ENCODE data around the gene FREM1. TPM values are rescaled to one million over a fixed set of nuclear protein-coding genes. Genes with fewer than 3 reads are reported as not detected.

Gene FREM1
- total and polyA plus RNA-seq, 2 donors (not counting 1 experiment from before 2014, with no cell fraction given): not detected

DNA sequence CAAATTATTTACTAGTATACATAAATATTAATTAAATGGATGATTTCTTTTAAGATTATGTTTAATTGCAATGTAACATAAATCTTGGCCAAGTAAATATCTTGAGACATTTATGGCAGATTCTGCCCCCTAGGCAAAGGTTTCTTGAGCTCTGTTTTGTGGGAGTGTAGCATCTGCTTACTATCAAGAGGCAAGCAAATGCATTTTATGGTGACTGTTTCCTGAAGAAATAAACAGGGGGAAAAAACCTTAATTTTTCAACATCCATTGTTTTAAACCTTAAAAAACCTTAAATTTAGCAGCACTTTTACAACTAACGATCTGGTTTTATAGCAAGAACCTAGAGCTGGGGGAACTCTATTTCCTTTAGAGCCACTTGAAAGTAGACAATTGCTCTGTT is 25.7 kb upstream of the FREM1 start:
- Mint-ChIP-seq H3K4me3 (no peak overlapping the region), H3K27me3 (no peaks in the 10 kb centered on the region), H3K9me3 (ENCODE audit: insufficient read depth) (no peaks in the 10 kb centered on the region), H3K4me1 (no peaks in the 10 kb centered on the region), H3K27ac (no peak overlapping the region)
- TF ChIP-seq, protein P1, sequence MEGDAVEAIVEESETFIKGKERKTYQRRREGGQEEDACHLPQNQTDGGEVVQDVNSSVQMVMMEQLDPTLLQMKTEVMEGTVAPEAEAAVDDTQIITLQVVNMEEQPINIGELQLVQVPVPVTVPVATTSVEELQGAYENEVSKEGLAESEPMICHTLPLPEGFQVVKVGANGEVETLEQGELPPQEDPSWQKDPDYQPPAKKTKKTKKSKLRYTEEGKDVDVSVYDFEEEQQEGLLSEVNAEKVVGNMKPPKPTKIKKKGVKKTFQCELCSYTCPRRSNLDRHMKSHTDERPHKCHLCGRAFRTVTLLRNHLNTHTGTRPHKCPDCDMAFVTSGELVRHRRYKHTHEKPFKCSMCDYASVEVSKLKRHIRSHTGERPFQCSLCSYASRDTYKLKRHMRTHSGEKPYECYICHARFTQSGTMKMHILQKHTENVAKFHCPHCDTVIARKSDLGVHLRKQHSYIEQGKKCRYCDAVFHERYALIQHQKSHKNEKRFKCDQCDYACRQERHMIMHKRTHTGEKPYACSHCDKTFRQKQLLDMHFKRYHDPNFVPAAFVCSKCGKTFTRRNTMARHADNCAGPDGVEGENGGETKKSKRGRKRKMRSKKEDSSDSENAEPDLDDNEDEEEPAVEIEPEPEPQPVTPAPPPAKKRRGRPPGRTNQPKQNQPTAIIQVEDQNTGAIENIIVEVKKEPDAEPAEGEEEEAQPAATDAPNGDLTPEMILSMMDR (IDR thresholded peaks at IDR 0.05): no peak
- no peak for TF ChIP-seq EZH2 (IDR thresholded peaks at IDR 0.05; ENCODE audit: borderline replicate concordance, insufficient read depth, low read depth, low read length, poor library complexity, severe bottlenecking)
- no peak overlapping the region for H3K27ac ChIP-seq (ENCODE audit: low read length in 2 of 2)
- no peak overlapping the region for H3K4me2 ChIP-seq (replicated peaks; ENCODE audit: low read depth, low read length, poor library complexity, severe bottlenecking)
- CTCF ChIA-PET: no interaction called here
- DNase-seq: no peak
- H3K4me1 ChIP-seq (ENCODE audit: control insufficient read depth in 2 of 2, insufficient read depth in 2 of 2, low read length in 2 of 2): no peaks in the 10 kb centered on the region
- no peaks in the 10 kb centered on the region for H4K20me1 ChIP-seq (ENCODE audit: control insufficient read depth, insufficient read depth, low read length, poor library complexity, severe bottlenecking)
- intact Hi-C loops (cut with micrococcal nuclease): no loop called here
- no peak overlapping the region for H3K9ac ChIP-seq (ENCODE audit: low read length)
- H3K9me3 ChIP-seq (ENCODE audit: control extremely low read depth in 1 of 3, control insufficient read depth in 2 of 3, insufficient read depth in 1 of 3, low read length in 2 of 3): no peaks in the 10 kb centered on the region
- WGBS (ENCODE audit: insufficient coverage): no CpG with 5 or more reads among the region's 1 CpG
- no peak overlapping the region for H2AFZ ChIP-seq (ENCODE audit: insufficient read depth, low read depth, low read length, poor library complexity, severe bottlenecking)
- no peaks in the 10 kb centered on the region for H3K79me2 ChIP-seq (ENCODE audit: control insufficient read depth, insufficient read depth, low read length)
- POLR2A ChIA-PET: no interaction called here
- no peak overlapping the region for H3K4me3 ChIP-seq (ENCODE audit: control extremely low read depth in 1 of 5, extremely low read depth in 1 of 5, insufficient read depth in 1 of 5, low read depth in 2 of 5, low read length in 4 of 5)
- no peaks in the 10 kb centered on the region for H3K27me3 ChIP-seq (replicated peaks in 1 of 4; ENCODE audit: control extremely low read depth in 1 of 4, control insufficient read depth in 3 of 4, insufficient read depth in 4 of 4, low read length in 3 of 4)
- H3K36me3 ChIP-seq (replicated peaks in 1 of 2; ENCODE audit: control extremely low read depth in 1 of 2, control insufficient read depth in 1 of 2, extremely low read depth in 1 of 2, insufficient read depth in 2 of 2, low read length in 1 of 2): no peaks in the 10 kb centered on the region
- ATAC-seq (ENCODE audit: low read depth): no peak

DNA sequence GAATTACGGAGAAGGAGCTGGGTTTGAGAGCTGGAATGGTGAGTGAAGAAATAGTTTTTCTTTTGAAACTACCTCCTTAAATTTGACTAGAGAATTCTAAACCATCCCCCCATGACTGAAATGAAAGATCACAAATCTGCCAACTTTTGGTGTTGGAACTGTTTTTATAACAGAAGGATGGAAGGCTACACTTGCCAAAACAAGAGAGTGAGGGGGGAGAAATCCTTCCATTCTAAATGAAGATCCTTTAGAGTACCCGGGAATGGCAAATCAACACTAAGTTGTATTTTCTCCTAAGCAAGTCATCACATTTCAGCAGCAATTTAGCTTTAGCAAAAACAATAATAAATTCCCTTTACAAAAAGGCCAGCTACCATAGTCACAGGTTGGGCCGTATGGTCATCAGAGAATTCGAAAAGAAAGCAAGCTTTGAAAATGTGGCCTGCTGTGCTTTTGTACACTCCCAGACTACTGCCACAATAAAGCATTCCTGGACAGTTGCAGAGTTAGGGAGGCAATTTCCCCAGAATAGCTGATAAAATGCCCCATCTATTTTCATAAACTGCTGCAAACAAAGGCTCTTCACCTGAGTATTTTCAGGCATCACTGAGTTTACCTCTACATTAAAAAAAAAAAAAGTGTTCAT is 25.0 kb upstream of the FREM1 start:
- Histone ChIP-seq H3K4me1 (ENCODE audit: control insufficient read depth in 2 of 2, insufficient read depth in 2 of 2, low read length in 2 of 2) (no peaks in the 10 kb centered on the region), H3K9ac (ENCODE audit: low read length) (no peak overlapping the region), H3K79me2 (ENCODE audit: control insufficient read depth, insufficient read depth, low read length) (no peaks in the 10 kb centered on the region), H3K36me3 (replicated peaks in 1 of 2; ENCODE audit: control extremely low read depth in 1 of 2, control insufficient read depth in 1 of 2, extremely low read depth in 1 of 2, insufficient read depth in 2 of 2, low read length in 1 of 2) (no peaks in the 10 kb centered on the region), H3K9me3 (ENCODE audit: control extremely low read depth in 1 of 3, control insufficient read depth in 2 of 3, insufficient read depth in 1 of 3, low read length in 2 of 3) (no peaks in the 10 kb centered on the region), H2AFZ (ENCODE audit: insufficient read depth, low read depth, low read length, poor library complexity, severe bottlenecking) (no peak overlapping the region), H3K4me3 (ENCODE audit: control extremely low read depth in 1 of 5, extremely low read depth in 1 of 5, insufficient read depth in 1 of 5, low read depth in 2 of 5, low read length in 4 of 5) (no peak overlapping the region), H3K4me2 (replicated peaks; ENCODE audit: low read depth, low read length, poor library complexity, severe bottlenecking) (no peak overlapping the region), H4K20me1 (ENCODE audit: control insufficient read depth, insufficient read depth, low read length, poor library complexity, severe bottlenecking) (no peaks in the 10 kb centered on the region), H3K27ac (ENCODE audit: low read length in 2 of 2) (no peak overlapping the region), H3K27me3 (replicated peaks in 1 of 4; ENCODE audit: control extremely low read depth in 1 of 4, control insufficient read depth in 3 of 4, insufficient read depth in 4 of 4, low read length in 3 of 4) (no peaks in the 10 kb centered on the region)
- 100% methylated on average over 1 of the region's 4 CpGs for WGBS (ENCODE audit: insufficient coverage)
- Mint-ChIP-seq H3K4me3 (no peak overlapping the region), H3K9me3 (ENCODE audit: insufficient read depth) (no peaks in the 10 kb centered on the region), H3K27ac (no peak overlapping the region), H3K4me1 (no peaks in the 10 kb centered on the region), H3K27me3 (no peaks in the 10 kb centered on the region)
- ChIA-PET CTCF (no interaction called here), POLR2A (no interaction called here)
- no peak for ATAC-seq (ENCODE audit: low read depth)
- DNase-seq: no peak
- intact Hi-C loops (cut with micrococcal nuclease): no loop called here
- TF ChIP-seq, protein P1 (IDR thresholded peaks at IDR 0.05): no peak
- no peak for TF ChIP-seq EZH2 (IDR thresholded peaks at IDR 0.05; ENCODE audit: borderline replicate concordance, insufficient read depth, low read depth, low read length, poor library complexity, severe bottlenecking)
